ENCODE data around the gene CHRNB4. TPM values are rescaled to one million over a fixed set of nuclear protein-coding genes. Genes with fewer than 3 reads are reported as not detected.
A peak's percentile ranks its signal among the peaks of the same experiment; 100 is the strongest.
"Not testable (repeated sequence)": the region's sequence is repeated elsewhere in the genome, so short reads cannot be mapped to it uniquely, and the experiment has no call there.

The CHRNB4 gene
- 71.6 TPM for total RNA-seq (ENCODE audit: unreplicated experiment)
- long read RNA-seq, partial matches to known transcripts = 3 of 13 reads
- long read RNA-seq, other reads (novel, unspliced or antisense) = 6 of 13 reads

- H3K27ac Mint-ChIP-seq (ENCODE audit: unreplicated experiment) = peak within 1 kb of the TSS; percentile 85
- TF ChIP-seq, protein P1, sequence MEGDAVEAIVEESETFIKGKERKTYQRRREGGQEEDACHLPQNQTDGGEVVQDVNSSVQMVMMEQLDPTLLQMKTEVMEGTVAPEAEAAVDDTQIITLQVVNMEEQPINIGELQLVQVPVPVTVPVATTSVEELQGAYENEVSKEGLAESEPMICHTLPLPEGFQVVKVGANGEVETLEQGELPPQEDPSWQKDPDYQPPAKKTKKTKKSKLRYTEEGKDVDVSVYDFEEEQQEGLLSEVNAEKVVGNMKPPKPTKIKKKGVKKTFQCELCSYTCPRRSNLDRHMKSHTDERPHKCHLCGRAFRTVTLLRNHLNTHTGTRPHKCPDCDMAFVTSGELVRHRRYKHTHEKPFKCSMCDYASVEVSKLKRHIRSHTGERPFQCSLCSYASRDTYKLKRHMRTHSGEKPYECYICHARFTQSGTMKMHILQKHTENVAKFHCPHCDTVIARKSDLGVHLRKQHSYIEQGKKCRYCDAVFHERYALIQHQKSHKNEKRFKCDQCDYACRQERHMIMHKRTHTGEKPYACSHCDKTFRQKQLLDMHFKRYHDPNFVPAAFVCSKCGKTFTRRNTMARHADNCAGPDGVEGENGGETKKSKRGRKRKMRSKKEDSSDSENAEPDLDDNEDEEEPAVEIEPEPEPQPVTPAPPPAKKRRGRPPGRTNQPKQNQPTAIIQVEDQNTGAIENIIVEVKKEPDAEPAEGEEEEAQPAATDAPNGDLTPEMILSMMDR (IDR thresholded peaks at IDR 0.05; ENCODE audit: partially characterized antibody, unreplicated experiment) = no peak
- peak; percentile 85 for DNase-seq
- H3K4me1 Mint-ChIP-seq (ENCODE audit: low read depth, unreplicated experiment) = peaks cover 32% of the 10 kb centered on the region
- H3K4me3 Mint-ChIP-seq (ENCODE audit: unreplicated experiment) = peak within 1 kb of the TSS; percentile 87
- peaks cover 4% of the 10 kb centered on the region for H3K36me3 Mint-ChIP-seq (ENCODE audit: unreplicated experiment)
- H3K27me3 Mint-ChIP-seq (ENCODE audit: unreplicated experiment) = peaks cover 2% of the 10 kb centered on the region
- H3K9me3 Mint-ChIP-seq (ENCODE audit: unreplicated experiment) = peaks cover 4% of the 10 kb centered on the region
Observed at GRCh38 chr15:78641102-78641748, at the start of gene CHRNB4. CHRNB4 (minus strand) TSS chr15:78641210; CDS start chr15:78641133, 77 bp downstream.

GRCh38 chr15:78689626-78690025 is 48.6 kb upstream of the CHRNB4 start:
- H3K27me3 Mint-ChIP-seq (ENCODE audit: unreplicated experiment) = peaks cover 14% of the 10 kb centered on the region
- no peak overlapping the region for H3K4me3 Mint-ChIP-seq (ENCODE audit: unreplicated experiment)
- no peak for DNase-seq
- peaks cover 4% of the 10 kb centered on the region for H3K36me3 Mint-ChIP-seq (ENCODE audit: unreplicated experiment)
- peaks cover 28% of the 10 kb centered on the region for H3K4me1 Mint-ChIP-seq (ENCODE audit: low read depth, unreplicated experiment)
- peaks cover 2% of the 10 kb centered on the region for H3K9me3 Mint-ChIP-seq (ENCODE audit: unreplicated experiment)
- no peak overlapping the region for H3K27ac Mint-ChIP-seq (ENCODE audit: unreplicated experiment)
- TF ChIP-seq, protein P1 (IDR thresholded peaks at IDR 0.05; ENCODE audit: partially characterized antibody, unreplicated experiment) = no peak

- Mint-ChIP-seq H3K27me3 (ENCODE audit: unreplicated experiment) (peaks cover 14% of the 10 kb centered on the region), H3K9me3 (ENCODE audit: unreplicated experiment) (peaks cover 15% of the 10 kb centered on the region), H3K4me3 (ENCODE audit: unreplicated experiment) (peak overlapping the region; percentile 59), H3K4me1 (ENCODE audit: low read depth, unreplicated experiment) (peaks cover 50% of the 10 kb centered on the region), H3K36me3 (ENCODE audit: unreplicated experiment) (no peaks in the 10 kb centered on the region), H3K27ac (ENCODE audit: unreplicated experiment) (peak overlapping the region; percentile 78)
- no peak for DNase-seq
- TF ChIP-seq, protein P1 (IDR thresholded peaks at IDR 0.05; ENCODE audit: partially characterized antibody, unreplicated experiment) = no peak
Observed at GRCh38 chr15:78685925-78686324, 44.9 kb upstream of the CHRNB4 start.

DNA sequence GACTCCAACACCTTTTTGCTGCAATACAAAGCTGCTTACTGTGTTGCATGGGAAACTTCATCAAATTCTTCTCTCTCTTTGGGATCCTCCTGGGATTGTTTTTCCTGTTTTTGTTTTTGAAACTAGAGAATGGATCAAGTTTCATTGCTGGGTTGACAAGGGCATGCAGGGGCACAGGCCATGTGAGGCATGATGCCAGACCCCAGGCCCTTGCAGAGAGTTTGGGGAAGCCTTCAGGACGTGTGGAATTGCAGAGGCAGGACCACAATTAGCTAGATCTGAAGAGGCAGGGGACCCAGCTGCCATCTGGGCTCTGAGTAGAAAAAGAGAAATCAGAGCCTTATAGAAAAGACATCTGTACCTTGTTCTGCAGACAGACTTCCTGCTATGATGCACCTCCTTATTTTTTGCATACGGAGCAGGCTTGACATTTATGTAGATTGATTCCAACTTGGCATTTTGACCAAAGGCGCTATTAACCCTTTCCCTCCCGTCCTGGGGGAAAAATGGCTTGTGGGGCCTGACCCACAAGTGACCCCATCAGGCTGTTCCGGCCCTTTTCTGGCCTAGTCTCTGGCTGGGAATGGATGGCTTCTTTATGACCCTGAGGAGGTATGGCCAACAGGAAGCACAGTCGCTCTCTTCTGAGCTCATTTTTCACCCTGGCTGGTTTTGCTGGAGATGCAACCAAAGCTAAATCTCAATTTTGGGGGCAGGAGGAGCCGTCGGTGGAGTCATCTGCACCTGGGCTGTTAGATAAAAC is 44.3 kb upstream of the CHRNB4 start:
- H3K36me3 Mint-ChIP-seq (ENCODE audit: unreplicated experiment) = no peaks in the 10 kb centered on the region
- TF ChIP-seq, protein P1 (IDR thresholded peaks at IDR 0.05; ENCODE audit: partially characterized antibody, unreplicated experiment) = no peak
- H3K27ac Mint-ChIP-seq (ENCODE audit: unreplicated experiment) = peak overlapping the region; percentile 78
- peak overlapping the region; percentile 59 for H3K4me3 Mint-ChIP-seq (ENCODE audit: unreplicated experiment)
- no peak for DNase-seq
- peaks cover 55% of the 10 kb centered on the region for H3K4me1 Mint-ChIP-seq (ENCODE audit: low read depth, unreplicated experiment)
- H3K27me3 Mint-ChIP-seq (ENCODE audit: unreplicated experiment) = peaks cover 11% of the 10 kb centered on the region
- H3K9me3 Mint-ChIP-seq (ENCODE audit: unreplicated experiment) = peaks cover 15% of the 10 kb centered on the region

GRCh38 chr15:78684657-78685056 is 43.6 kb upstream of the CHRNB4 start:
- Mint-ChIP-seq H3K9me3 (ENCODE audit: unreplicated experiment) (peaks cover 15% of the 10 kb centered on the region), H3K4me1 (ENCODE audit: low read depth, unreplicated experiment) (peaks cover 61% of the 10 kb centered on the region), H3K4me3 (ENCODE audit: unreplicated experiment) (peak overlapping the region; percentile 76), H3K36me3 (ENCODE audit: unreplicated experiment) (no peaks in the 10 kb centered on the region), H3K27ac (ENCODE audit: unreplicated experiment) (peak overlapping the region; percentile 46), H3K27me3 (ENCODE audit: unreplicated experiment) (peaks cover 11% of the 10 kb centered on the region)
- DNase-seq = no peak
- TF ChIP-seq, protein P1 (IDR thresholded peaks at IDR 0.05; ENCODE audit: partially characterized antibody, unreplicated experiment) = no peak

GRCh38 chr15:78683599-78683998 is 42.6 kb upstream of the CHRNB4 start:
- Mint-ChIP-seq H3K9me3 (ENCODE audit: unreplicated experiment) (peaks cover 15% of the 10 kb centered on the region), H3K4me1 (ENCODE audit: low read depth, unreplicated experiment) (peaks cover 64% of the 10 kb centered on the region)
- H3K4me3 Mint-ChIP-seq (ENCODE audit: unreplicated experiment); H3K36me3 Mint-ChIP-seq (ENCODE audit: unreplicated experiment); DNase-seq; H3K27me3 Mint-ChIP-seq (ENCODE audit: unreplicated experiment); H3K27ac Mint-ChIP-seq (ENCODE audit: unreplicated experiment): not testable (repeated sequence)
